Peyer's patch (tissue), 4 donors: Measurements from ENCODE around the gene CAMK2N1.

Experiments used
- POLR2A ChIP-seq, 2 donors: fragments of 450-650 bp; IDR thresholded peaks; one replicate each; pipeline ENCODE4 v1.5.1; 2017; ENCODE audit warnings: antibody characterized with exemption in 2 of 2, mild to moderate bottlenecking in 2 of 2, moderate library complexity in 2 of 2
- TF ChIP-seq, protein P1 (sequence below), 6 experiments: fragments of 450-650 bp in 4 of 6; fragments of 200-600 bp in 2 of 6; sonication (generic) in 1 of 6; IDR thresholded peaks; one replicate each; pipeline ENCODE4 v1.5.1; 2017 to 2019; ENCODE audit warnings: antibody characterized with exemption in 6 of 6, mild to moderate bottlenecking in 3 of 6, moderate library complexity in 1 of 6

DNA sequence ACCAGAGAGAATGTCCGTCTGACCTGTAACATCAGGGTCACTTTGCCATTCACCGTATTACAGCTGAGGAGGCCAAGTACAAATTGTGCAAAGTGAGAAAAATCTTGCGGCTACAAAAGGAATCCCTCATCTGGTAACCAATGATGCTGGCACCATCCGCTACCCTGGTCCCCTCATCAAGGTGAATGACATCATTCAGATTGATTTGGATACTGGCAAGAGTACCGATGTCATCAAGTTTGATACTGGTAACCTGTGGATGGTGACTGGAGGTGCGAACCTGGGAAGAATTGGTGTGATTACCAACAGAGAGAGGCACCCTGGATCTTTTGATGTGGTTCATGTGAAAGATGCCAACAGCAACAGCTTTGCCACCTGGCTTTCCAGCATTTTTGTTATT, 40.3 kb upstream of the CAMK2N1 start:
- TF ChIP-seq, protein P1, sequence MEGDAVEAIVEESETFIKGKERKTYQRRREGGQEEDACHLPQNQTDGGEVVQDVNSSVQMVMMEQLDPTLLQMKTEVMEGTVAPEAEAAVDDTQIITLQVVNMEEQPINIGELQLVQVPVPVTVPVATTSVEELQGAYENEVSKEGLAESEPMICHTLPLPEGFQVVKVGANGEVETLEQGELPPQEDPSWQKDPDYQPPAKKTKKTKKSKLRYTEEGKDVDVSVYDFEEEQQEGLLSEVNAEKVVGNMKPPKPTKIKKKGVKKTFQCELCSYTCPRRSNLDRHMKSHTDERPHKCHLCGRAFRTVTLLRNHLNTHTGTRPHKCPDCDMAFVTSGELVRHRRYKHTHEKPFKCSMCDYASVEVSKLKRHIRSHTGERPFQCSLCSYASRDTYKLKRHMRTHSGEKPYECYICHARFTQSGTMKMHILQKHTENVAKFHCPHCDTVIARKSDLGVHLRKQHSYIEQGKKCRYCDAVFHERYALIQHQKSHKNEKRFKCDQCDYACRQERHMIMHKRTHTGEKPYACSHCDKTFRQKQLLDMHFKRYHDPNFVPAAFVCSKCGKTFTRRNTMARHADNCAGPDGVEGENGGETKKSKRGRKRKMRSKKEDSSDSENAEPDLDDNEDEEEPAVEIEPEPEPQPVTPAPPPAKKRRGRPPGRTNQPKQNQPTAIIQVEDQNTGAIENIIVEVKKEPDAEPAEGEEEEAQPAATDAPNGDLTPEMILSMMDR (IDR thresholded peaks at IDR 0.05), result no peak
- no peak for TF ChIP-seq POLR2A (IDR thresholded peaks at IDR 0.05)
